DMS 273 treated with DMSO at 0.1 percent for 48 hours (cell line): ENCODE measurements around the gene F10.

Source experiments
- DNase-seq: peaks from one replicate; lab custom pipeline; 2025; lab: John Stamatoyannopoulos, UW

Gene F10

GRCh38 chr13:113138792-113139551, 16.4 kb downstream of the F10 start:
- no peak for DNase-seq

DNA sequence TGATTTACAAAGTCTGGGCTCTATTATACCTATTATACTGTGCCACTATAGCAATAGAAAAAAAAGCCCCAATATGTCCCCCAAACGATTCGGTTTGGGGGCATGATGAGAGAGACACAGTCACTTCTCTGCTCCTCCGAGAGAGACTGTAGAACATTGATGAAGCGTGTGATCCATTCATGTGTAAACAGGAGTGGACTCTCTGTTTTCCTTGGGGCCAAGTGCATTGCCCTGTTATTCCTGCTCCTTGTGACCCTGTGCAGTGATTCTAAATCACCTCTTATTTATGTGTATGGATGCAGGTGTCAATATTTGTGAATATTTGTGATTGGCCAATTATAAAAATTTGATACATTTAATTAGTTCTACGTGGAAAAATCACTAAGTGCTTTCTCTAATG, 17.0 kb downstream of the F10 start:
- DNase-seq, result no peak

DNA sequence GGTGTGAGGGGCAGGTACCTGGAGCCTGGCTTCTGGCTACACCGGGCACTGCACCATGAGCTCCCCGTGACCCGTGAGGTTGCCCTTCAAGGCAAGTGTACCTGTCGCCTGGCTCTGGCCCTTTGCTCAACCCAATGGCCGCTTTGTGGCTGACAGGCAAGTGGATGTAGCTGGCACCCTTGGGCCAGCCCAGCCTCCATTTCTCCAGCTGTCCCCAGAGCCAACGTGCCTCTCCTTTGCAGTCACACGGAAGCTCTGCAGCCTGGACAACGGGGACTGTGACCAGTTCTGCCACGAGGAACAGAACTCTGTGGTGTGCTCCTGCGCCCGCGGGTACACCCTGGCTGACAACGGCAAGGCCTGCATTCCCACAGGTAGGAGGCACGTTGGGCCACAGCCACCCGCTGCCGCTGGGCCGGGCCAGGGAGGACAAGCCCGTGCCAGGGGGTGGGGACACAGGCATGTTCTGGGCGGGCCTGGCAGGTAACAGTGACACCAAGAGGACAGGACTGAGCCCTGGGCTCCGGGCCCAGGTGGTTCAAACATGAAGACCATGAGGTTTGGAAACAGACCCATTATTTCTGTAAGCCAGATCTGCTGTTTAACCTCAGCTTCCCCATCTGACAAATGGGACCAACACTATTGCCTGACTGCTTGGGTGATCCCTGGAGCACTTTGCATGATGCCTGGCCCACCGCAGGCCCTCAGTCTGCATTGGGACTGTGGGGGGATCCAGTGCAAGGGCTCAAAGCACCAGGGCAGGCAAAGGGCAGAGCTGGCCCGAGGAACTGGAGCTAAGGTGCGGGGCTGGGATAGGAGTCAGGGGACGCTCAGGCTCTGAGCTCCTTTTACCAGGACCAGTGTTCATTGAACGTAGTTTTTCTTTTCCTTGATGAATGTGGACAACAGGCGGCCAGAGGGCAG, 18.3 kb downstream of the F10 start:
- DNase-seq, result no peak

GRCh38 chr13:113141601-113141970, 19.0 kb downstream of the F10 start:
- no peak for DNase-seq

GRCh38 chr13:113142876-113143275, 20.3 kb downstream of the F10 start:
- no peak for DNase-seq

DNA sequence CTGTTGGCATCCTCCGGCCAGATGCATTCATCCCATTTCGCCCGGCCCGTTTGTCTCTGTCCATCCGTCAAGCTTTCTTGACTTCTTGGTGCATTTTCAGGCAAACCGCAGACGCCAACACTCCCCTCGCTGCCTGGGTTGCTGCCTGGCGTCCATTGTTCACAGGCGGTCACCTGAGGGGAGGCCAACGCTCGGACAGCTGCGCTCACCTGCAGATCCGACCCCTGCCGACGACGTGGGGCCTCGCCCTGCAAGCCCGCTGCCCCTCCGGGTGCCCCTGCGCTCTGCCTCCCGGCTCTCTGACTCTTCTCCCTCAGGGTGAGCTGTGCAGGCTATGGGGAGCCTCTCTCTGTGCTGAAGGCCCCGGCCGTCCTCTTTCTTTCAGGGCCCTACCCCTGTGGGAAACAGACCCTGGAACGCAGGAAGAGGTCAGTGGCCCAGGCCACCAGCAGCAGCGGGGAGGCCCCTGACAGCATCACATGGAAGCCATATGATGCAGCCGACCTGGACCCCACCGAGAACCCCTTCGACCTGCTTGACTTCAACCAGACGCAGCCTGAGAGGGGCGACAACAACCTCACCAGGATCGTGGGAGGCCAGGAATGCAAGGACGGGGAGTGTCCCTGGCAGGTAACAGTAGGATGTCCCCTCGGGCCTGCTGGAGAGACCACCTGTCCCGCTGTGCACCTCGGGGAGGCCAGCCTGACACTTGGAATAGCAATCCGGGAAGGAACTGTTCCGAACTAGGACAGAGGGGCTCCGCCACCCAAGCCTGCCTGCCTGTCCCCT, 21.1 kb downstream of the F10 start:
- DNase-seq, result no peak

- DNase-seq, result no peak
These were observed 21.6 kb downstream of the F10 start for GRCh38 chr13:113144255-113144629.

DNA sequence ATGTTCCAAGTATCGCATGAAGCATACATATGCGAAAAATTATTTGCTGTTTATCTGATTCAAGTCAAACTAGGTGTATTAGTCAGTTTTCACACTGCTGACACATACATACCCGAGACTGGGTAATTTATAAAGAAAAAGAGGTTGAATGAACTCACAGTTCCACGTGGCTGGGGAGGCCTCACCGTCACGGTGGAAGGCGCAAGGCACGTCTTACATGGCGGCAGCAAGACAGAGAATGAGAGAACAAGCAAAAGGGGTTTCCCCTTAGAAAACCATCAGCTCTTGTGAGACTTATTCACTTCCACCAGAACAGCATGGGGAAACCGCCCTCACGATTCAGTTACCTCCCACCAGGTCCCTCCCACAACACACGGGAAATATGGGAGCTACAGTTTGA, 22.9 kb downstream of the F10 start:
- no peak for DNase-seq

GRCh38 chr13:113145911-113146598, 23.5 kb downstream of the F10 start:
- no peak for DNase-seq

DNA sequence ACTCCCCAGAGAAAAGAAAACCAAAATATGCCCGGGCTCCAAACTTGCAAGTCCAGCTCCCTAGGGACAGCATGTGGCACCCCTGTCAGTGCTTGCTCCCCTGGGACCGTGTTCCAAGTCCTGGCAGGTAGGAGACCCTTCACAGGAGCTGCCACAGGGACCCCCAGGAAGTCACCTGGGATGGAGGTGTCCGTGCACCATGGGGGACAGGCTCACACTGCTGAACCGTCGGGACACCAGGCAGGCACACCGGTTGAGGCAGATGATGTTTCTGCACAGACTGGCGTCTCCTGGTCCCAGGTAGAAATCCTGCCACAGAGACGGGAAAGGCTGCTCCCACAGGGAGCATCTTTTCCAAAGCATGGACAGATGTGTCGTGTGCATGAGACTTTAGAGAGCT, 24.2 kb downstream of the F10 start:
- DNase-seq, result no peak

GRCh38 chr13:113147206-113147605, 24.6 kb downstream of the F10 start:
- no peak for DNase-seq

GRCh38 chr13:113148407-113148806, 25.8 kb downstream of the F10 start:
- no peak for DNase-seq

GRCh38 chr13:113148940-113149503, 26.4 kb downstream of the F10 start:
- DNase-seq, result no peak

- DNase-seq, result no peak
These were observed 27.3 kb downstream of the F10 start for GRCh38 chr13:113149711-113150549.

- DNase-seq, result no peak
These were observed 28.2 kb downstream of the F10 start for GRCh38 chr13:113150550-113151365.

GRCh38 chr13:113151745-113152690, 29.4 kb downstream of the F10 start:
- DNase-seq, result no peak

- DNase-seq, result no peak
These were observed 30.0 kb downstream of the F10 start for GRCh38 chr13:113152691-113152983.

DNA sequence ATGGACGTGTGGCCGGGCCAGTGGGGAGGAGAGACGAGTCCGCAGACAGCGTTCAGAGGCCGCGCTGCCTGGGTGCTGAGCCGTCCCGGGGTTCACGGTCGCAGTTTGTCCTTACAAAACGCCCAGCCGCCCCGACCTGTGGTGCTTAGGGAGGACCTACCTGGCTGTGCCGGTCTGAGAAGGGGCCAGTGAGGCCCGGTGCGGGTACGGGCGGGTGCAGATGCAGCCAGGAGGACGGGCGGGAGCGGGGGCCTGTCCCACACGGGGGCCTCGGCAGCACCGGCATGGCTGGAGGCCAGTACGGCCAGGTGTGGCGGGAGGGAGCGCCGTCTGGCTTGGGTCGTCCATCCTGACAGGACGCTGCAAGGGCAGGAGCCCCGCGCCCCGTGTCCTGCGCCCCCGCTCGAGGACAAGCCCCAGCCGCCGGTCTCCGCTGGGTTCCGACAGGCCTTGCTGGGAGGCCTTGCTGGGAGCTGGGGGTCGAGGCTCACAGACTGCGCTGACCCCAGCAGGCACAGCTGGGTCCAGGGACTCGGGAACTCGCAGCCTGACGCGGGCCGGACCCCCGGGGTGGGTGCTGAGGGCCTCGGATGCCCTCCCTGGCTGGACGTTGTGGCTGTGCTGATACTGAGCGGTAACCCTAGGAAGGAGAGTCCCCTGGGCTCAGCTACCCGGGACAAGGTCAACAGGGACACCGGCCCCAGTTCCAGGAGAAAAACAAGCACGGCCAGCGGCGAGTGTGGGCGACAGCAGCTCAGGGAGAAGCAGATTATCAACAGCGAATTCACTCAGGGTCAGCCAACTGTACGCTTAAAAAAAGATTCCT, 30.6 kb downstream of the F10 start:
- DNase-seq, result no peak
